Limb (tissue), 2 donors: ENCODE results near the gene HNRNPH2.

Experiments used
- DNase-seq, 2 donors: peaks; one replicate each; pipeline ENCODE4 v3.0.0-alpha.2; 2016; ENCODE audit errors: extremely low spot score in 2 of 2

Gene HNRNPH2, protein sequence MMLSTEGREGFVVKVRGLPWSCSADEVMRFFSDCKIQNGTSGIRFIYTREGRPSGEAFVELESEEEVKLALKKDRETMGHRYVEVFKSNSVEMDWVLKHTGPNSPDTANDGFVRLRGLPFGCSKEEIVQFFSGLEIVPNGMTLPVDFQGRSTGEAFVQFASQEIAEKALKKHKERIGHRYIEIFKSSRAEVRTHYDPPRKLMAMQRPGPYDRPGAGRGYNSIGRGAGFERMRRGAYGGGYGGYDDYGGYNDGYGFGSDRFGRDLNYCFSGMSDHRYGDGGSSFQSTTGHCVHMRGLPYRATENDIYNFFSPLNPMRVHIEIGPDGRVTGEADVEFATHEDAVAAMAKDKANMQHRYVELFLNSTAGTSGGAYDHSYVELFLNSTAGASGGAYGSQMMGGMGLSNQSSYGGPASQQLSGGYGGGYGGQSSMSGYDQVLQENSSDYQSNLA

DNA sequence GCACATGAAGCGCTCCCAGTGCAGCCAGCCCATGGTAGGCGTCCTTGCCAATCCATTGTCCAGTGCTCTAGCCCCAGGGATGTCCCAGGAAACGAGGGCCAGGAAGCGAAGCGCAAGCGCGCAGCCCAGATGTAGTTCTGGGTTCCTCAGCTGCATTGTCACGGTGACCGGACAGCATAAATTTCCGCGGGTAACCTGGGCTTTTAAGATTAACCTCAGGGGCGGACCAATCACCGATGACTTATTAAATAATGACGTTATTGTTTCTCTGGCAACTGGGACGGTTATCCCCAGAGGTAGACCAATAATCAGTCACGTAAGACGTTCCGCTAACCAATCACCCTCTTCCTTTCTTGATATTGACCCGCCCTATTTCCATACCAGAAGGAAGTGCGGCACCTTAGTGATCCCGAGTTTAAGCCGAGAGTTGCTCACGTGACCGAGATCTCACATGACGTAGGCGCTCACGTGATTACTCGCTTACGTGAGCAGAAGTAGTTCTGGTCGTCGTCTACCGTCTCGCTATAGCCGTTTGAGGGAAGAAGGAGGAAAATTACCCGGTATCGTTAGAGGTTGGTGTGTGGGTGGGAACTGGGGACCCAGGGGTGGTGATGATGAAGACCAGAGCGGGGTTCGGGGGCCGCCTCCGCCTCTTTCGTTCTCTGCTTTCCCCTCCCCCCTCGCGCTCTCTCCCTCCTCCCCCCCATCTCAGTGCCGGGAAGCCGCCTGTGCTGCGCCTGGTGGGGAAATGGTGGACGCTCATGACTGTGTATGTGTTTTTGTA is at the start of gene HNRNPH2, which contains the start of gene GLA:
TSS of gene HNRNPH2 (plus strand) at position 475 of the 784 bp plus-strand sequence. CDS start 3,767 bp downstream, outside the sequence.
TSS of gene GLA (minus strand) at position 178 of the 784 bp plus-strand sequence. CDS start at position 156, 22 bp downstream.
- DNase-seq, result peak; percentile 87 to 95

DNA sequence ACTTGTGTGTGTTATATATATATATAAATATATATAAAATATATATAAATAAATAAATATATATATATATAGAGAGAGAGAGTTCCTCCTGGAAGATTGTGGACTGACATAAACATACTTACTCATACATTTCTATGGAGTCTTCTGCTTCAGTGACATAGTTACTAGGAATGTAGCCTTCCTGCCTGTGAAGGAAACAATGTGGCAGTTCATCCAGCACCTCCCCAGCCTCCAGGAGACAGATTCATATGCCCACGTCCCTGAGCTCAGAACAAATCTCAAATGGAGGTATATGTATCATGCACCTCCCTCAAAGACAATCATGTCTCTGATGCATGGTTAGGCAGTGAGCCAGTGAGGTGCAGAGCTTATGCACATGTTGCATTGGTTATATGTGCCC is 48.1 kb upstream of the HNRNPH2 start:
- DNase-seq, result no peak

DNA sequence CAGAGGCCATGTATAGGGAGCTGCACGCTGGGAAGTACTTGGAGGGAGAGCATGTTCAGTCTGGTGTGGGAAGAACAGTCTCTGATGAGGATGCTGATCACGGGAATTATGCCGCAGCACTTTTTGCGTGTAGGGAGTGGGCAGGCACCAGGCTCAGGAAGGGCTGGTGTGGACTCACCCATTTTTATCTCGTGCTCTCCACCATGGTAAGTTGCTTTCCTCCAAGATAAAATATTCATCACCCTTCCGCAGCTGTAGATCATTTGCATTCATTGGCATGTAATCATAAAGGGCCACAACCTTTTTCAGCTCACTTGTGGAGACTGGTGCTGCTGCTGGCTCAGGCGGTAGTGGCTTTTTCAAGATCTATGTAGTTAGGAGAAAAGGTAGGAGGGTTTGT is 47.6 kb upstream of the HNRNPH2 start:
- DNase-seq, result no peak

DNA sequence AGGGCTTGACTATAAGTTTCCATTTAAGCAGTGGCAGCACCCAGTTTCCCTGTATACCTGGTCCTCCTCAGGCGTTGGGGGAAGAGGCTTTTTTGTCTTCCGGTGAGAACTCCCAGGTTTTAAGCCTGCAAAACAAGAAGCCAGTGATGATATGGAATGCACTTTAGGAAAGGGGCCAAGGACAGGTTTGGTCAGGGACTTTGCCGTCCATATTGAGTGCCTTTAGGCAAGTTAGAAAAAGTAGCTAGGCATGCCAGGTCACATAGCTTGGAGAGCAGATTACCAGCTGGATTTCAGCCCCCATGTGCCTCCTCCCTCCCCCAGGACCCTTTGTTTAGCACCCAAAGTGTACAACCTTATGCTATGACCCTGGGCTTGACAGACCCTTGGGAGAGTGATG is 45.9 kb upstream of the HNRNPH2 start:
- no peak for DNase-seq

DNA sequence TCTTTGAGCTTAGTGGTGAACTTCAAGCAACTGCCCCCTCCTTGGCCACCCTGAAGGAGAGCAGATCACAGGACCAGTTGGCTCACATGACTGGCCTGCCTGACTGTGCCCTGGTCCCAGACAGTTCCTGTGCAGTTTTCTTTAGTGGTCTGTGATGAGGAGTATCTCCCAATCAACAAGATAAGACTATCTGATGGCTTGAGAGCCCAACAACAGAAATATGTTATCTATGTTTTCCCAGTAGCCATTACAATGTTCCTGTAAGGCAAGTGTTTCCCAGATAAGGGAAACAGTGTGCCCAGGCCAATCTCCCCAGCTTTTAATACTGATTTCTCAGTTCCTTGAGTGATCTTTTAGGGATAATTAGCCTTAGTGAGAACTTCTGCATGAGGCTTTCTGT is 45.3 kb upstream of the HNRNPH2 start:
- no peak for DNase-seq

DNA sequence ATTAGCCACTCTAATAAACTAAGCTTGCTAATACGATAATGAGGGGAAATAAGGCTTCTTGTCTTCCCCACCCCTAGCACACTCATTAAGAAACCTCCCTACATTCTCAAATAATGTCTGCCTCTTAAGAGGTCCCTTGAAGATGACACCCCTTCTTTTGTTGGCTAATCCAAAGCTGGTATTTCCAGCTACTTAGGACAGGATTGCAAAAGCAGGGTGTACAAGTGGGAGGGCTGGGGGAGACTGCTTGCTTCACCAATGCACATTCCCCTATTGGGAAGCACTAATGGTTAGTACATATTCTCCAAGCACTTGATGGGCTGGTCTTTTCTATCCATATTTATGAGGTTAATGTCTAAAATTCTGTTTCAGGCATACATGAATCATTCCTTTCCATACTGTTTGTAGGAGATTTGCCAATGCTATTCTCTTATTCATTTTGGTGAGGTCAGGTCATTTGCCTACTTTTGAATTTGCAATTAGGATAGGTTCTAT is 42.7 kb upstream of the HNRNPH2 start:
- no peak for DNase-seq

DNA sequence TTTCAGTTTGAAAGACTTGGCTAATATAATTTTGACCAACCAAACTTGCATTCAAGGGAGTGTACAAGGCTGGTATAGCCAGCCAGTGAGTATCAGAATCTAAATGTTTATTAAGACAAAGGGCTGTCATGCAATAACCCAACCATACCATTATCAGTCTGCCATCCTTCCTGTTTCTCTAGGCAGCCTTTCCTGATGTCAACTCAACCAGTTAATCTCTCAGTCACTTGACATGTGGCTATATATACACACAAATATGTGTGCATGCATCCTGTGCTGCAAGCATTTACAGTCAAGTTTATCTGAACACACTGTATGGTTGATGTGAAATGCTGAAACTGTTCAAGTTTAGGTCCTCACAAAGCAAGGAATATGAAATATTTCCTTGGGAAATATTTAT is 39.2 kb upstream of the HNRNPH2 start:
- DNase-seq, result no peak

DNA sequence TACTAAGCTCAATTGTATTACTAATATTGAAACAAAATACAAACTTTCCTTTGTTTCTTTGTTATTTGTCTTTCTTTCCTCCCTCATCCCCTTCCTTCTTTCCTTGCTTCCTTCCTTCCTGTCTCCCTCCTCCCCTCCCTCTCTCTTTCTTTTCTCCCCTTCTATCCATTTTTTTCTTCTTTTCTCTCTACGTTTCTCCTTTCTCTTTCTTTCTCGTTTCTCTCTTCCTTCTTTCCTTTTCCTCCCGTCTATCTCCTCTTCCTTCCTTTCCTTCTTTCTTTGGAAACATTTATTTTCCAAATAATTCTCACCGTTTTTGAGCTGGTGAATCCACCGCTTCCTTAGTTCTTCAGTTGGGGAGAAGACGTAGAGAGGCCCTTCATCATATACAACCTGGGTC is 38.3 kb upstream of the HNRNPH2 start:
- DNase-seq, result no peak

DNA sequence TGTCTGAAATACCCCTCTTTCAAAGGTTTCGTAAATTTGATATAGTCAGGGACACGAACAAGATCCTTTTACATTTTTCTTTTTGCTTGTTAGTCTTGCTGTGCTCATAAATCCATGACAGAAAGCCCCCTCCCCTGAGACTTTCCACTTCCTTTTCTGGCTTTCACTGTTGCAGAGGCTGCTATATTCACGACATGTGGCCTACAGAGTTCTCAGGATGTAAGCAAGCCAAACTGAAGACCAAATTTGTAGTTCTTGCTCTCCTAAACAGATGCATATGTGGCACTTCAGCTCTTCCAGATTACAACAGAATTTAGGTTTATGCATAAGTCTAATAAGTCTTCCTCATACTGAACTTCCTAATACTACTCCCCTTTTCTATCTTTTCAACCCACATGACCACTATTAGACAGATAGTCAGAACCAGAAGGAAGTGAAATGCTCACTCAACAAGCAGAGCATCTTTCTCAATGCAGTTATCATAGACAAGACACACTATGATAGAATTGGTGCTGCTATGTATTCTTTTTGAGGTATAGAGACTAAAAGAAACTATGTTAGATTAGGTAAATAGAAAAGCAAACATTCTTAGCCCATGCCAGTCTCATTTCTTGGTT is 37.0 kb upstream of the HNRNPH2 start:
- no peak for DNase-seq

DNA sequence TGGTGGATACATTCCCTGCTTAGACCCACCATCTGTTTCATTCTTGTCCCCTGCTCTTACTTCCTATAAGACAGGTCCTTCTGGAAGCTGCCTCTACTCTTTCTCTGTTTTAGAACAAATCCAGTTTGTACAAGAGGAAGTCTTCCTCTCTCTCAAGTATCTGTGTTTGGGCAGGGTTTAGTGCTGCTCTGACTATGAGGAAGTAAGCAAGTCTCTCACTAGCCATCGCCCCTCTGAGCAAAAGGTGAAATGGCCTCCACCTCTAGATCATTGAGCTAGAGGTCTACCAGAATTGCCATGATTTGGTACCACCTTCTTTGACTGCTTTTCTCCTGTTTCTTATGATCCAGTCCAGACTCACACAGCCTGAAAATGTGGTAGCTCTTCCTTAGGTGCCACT is 30.5 kb upstream of the HNRNPH2 start:
- DNase-seq, result no peak

DNA sequence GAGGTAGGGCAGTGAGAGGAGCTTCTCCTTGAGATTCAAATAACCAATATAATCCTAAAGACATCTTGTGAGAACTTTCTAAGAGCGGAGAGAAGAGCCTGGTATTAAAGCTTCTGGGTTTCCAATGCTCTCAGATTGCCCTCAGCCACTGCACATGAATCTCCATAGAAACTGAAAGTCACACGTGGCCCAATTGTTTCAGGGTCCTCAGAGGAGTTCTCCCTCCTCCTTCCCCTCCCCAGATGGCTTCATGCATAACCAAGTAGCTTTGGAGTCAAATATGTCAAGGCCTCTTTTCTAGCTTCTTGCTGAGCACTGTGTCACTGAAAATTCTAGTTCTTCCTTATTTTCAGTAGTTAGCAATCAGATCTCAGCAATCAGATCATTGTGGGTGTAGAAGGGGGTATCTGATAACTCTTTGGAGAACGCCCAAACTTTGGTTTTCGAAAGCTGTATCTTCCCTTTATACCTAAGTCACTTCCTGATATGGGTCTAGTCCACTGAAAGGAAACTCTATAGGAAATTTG is 24.3 kb upstream of the HNRNPH2 start:
- no peak for DNase-seq

DNA sequence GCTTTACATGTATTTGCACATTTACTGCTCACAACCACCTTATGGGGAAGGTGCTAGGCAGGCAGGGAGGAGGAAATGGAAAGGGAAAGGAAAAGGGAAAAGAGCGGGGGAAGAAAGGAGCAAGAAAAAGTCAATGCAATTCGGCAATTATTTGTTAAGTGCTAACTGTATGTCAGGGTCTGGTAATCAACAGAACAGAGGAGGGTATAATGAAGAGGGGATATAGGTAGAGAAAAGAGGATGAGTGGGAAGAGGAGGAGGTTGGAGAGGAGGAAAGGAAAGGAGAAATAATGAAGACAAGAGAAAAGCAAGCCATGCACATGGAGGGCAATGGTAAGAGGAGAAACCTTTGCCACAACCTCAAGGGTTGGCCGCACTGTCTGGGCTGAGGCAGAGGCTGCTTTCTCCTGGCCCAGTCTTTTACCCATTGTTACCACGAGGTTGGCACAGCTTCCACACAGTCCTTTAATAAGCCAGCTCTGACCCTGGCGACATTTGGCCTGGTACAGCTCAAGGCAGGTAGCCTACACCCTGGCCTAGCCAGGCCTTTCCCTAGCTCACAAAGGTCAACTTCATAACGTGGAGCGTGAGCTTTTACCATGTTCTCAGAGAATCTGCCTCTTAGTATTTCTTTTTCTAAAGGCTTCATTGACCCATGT is 22.9 kb upstream of the HNRNPH2 start:
- no peak for DNase-seq

DNA sequence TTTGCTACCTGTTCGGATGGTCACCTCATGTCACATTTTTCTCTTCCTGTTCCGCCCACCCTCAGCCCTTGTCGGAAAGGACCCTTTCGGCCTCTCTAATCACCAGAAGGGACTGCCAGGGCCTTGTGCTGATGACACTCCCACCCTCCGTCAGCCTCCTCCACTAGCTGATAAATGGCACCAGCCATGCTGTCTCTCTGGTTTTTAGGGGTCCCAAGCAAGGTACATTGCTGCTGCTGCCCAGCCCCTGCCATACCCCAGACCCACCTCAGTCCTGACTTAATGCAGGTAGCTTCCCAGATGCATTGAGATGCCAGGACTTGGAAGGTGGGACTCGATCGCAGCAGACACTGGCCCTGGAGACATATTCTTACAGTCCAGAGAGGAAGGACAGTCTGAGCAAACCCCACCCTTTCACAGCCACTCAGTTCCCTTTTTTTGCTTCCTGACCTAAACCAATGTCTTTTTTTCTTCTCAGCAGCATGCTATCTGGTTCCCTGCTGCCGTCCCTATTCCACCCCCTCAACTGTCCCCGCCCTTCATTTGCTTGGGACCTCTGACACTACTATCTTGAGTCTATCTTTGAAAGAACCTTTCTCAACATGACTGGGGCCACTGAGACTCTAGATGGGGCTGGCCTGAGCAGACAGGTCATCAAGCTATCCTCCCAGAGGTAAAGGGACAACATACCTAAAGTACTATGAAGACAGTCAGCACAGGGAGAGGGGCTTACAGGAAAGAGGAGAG is 22.1 kb upstream of the HNRNPH2 start, which contains the start of gene BTK:
TSS of gene BTK (minus strand) at position 397 of the 747 bp plus-strand sequence. CDS start 10,907 bp downstream, outside the sequence.
- no peak for DNase-seq

DNA sequence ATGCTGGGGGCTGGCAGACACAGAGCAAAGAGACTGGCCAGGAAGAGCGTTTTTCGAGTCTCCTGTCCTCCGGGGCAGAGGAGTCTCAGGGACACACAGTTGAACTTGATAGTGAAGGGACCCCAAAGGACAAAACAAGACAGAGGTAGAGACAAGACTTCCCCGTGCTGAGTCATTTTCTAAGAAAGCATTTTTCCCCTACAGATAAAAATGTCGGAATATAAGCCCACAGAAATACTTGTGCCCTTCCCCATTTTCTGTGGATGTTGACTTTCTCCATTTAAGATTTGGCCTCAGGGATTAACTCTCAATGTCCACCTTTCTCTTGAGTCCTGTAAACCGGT is 21.5 kb upstream of the HNRNPH2 start:
- DNase-seq, result no peak

DNA sequence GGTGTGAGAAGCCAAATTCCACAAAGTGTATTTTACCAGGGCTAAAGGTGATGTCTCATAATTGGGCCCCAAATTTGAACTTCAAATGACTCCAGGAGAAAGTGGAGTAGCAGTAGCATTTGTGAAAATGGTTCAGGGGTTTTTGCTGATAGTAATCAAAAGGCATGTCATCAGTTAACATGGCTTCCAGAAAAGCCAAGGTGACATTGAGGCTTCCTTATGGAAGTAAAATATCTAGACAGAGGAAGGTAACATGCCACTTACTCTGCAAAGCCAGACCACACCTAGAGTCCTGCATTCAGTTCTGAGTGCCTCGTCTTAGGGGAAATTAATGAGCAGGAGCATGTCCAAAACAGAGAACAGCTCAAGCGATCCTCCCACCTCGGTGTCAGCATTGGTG is 19.4 kb upstream of the HNRNPH2 start:
- DNase-seq, result no peak

DNA sequence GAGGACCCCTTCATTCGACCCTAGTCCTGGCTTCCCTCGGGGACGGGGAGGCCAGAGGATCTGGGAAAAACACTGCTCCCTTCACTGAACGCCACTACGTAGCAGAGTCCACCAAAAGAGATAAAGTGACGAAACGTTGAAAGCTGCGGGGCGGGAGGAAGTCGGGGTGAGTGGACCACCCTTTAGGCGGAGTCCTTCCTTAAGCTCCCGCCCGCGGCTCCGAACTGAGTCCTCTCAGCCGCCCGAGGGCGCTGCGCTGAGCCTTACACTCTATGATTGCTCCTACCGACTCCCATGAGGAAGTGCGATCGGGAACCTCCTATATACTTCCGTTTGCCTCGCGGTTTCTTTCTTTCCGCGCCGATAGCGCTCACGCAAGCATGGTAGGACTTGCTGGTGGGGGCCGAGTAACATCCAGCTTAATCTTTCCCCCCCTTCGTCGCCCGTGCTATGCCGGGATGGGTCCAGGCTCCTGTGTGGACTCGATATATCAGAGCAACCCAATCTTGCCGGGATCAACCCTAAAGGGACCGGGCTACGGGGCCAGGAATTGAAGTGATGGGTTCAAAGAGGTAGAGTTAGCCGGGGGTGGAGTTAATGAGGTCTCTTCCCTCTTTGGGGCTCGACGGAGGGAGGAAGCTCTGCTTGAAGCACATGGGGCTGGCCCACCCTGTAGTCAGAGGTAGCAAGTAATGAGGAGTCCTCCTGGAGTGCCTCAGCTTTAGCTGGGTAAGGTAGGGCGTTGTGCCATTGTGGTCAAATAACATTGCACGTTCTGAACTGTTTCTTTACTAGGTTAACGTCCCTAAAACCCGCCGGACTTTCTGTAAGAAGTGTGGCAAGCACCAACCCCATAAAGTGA is 17.1 kb upstream of the HNRNPH2 start, which contains the start of gene RPL36A:
TSS of gene RPL36A (plus strand) at position 348 of the 862 bp plus-strand sequence. CDS start at position 381, 33 bp downstream.
- peak; percentile 87 to 90 for DNase-seq

DNA sequence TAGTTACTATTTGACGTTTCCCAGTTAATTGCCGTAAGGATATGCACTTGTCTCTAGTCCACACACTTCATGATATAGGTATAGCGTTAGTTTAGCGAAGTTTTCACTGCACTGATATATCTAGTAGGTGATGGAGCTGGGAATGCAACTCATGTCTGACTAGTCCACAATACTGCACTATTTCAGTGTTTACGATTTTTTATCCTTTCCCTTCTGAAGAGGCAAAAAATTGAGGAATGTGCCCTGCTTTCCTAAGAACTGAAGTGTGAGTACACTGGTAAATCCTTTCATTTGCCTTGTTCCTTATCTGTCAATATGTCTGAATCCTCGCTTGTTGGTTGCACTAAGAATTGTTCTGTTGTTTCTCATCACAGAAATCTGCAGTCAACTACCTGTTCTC is 16.2 kb upstream of the HNRNPH2 start:
- DNase-seq, result no peak

DNA sequence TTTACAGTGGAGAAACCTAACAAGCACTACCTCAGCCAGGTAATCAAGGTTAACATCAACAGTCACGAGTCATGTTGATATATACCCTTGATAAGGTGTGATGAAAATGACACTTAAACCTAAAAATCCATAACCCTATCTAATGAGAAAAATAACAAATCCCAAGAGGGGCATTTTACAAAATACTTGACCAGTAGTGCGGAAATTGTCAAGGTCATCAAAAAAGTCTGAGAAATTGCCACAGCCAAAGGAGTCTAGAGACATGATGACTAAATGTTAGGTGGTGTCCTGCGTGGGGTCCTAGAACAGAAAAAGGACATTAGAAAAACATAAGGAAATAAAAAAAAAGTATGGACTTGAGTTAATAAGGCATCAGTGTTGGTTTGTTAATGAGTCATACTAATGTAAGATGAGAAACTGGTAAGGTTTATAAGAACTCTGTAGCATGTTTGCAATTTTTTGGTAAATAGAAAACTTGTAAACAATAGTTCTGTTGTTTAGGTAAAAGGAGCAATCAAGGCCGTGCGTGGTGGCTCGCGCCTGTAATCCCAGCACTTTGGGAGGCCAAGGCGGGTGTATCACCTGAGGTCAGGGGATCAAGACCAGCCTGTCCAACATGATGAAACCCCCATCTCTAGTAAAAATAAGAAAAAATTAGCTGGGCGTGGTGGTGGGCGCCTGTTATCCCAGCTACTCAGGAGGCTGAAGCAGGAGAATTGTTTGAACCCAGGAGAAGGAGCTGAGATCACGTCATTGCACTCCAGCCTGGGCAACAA is 14.3 kb upstream of the HNRNPH2 start:
- no peak for DNase-seq
